ENCODE results near the gene CMYA5. TPM values are rescaled to one million over a fixed set of nuclear protein-coding genes. Genes with fewer than 3 reads are reported as not detected.
A peak's percentile ranks its signal among the peaks of the same experiment; 100 is the strongest.

CMYA5 gene
- total RNA-seq, 1 experiment from 2014 or later, result 0.15 TPM

DNA sequence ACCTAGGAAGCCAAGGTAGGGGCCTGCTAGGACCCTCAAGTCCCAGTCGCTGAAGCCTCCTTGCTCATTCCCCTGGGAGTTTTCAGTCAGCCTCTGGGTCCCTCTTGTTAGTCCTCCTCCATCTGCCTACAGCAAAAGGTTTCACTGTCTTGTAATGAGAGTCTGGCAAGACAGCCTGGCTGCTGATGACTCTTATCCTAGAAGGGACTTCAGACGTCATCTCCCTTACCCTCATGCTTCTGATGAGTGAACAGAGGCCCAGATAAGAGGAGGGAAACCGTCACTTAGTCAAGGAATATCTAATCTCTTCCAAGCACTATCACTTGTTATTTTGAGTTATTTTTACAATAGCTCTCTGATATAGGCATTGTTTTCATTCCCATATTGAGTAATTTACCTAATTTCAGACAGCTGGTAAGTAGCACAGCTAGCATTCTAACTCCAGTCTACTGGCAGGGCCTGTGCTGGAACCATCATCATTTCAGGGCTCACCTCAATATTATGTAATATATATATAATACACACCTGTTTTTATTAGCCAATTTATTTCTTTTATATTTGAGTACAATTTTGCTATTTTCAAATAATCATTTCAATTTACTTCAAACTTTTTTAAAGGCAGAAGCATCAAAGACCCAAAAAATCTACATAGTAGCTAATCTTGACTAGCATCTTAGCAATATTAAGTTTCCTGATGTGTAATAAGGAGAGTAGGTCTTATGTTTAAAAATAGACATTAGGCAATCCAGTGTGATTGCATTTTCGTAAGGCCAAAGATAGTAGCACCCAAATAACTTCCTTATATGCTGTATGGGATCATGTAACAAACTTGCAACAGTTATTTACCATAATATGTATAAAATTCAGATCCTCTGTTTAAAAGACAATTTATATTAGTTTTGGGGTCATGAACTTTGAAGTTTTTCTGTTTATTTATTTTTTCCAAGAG, 7.9 kb downstream of the CMYA5 start:
- no peak for ATAC-seq
- ChIA-PET POLR2A (ENCODE audit: unreplicated experiment) (no interaction called here), CTCF (no interaction called here)
- Histone ChIP-seq H3K79me2 (ENCODE audit: low read length) (no peaks in the 10 kb centered on the region), H3K27ac (ENCODE audit: low read length) (no peak overlapping the region), H2AFZ (ENCODE audit: low read length) (no peak overlapping the region), H3K4me3 (ENCODE audit: low read length) (no peak overlapping the region), H3K4me2 (ENCODE audit: low read length) (no peak overlapping the region), H3K9ac (ENCODE audit: low read length) (no peak overlapping the region), H3K36me3 (ENCODE audit: low read depth, low read length) (no peaks in the 10 kb centered on the region), H4K20me1 (ENCODE audit: low read length) (no peaks in the 10 kb centered on the region), H3K9me2 (replicated peaks; ENCODE audit: low read length) (no peaks in the 10 kb centered on the region), H3K27me3 (ENCODE audit: low read length) (no peaks in the 10 kb centered on the region), H3K4me1 (ENCODE audit: insufficient read depth, low read length) (no peaks in the 10 kb centered on the region), H3K9me3 (ENCODE audit: low read length) (no peaks in the 10 kb centered on the region), H3F3A (ENCODE audit: low read length, unreplicated experiment) (no peaks in the 10 kb centered on the region)
- TF ChIP-seq CTCF (conservative IDR thresholded peaks at IDR 0.05; ENCODE audit: low read depth, low read length), result no peak
- TF ChIP-seq EZH2phosphoT487 (IDR thresholded peaks at IDR 0.05; ENCODE audit: borderline replicate concordance, low read length), result no peak
- no peak for TF ChIP-seq EZH2 (IDR thresholded peaks at IDR 0.05; ENCODE audit: low read length, unreplicated experiment)
- no peak for DNase-seq
- intact Hi-C loops (cut with micrococcal nuclease), result loop anchor here (10.0 kb wide), 1 partner anchor 387 kb away; no protein-coding TSS in a partner anchor
- BruUV-seq (replicated peaks), result no TSS peak

GRCh38 chr5:79699763-79700400, 10.2 kb downstream of the CMYA5 start:
- DNase-seq, result peak; percentile 15
- Histone ChIP-seq H3K4me2 (ENCODE audit: low read length) (no peak overlapping the region), H3K27ac (ENCODE audit: low read length) (no peak overlapping the region)

More at GRCh38 chr5:79699763-79700400, 10.2 kb downstream of the CMYA5 start:
- no peak overlapping the region for H2AFZ ChIP-seq (ENCODE audit: low read length)
- no peaks in the 10 kb centered on the region for H3K79me2 ChIP-seq (ENCODE audit: low read length)
- TF ChIP-seq EZH2phosphoT487 (IDR thresholded peaks at IDR 0.05; ENCODE audit: borderline replicate concordance, low read length) (no peak), EZH2 (IDR thresholded peaks at IDR 0.05; ENCODE audit: low read length, unreplicated experiment) (no peak), CTCF (conservative IDR thresholded peaks at IDR 0.05; ENCODE audit: low read depth, low read length) (no peak)
- no peaks in the 10 kb centered on the region for H3K4me1 ChIP-seq (ENCODE audit: insufficient read depth, low read length)
- H3K27me3 ChIP-seq (ENCODE audit: low read length), result no peaks in the 10 kb centered on the region
- H3K4me3 ChIP-seq (ENCODE audit: low read length), result no peak overlapping the region
- no peak for ATAC-seq
- CTCF ChIA-PET, result no interaction called here
- no peaks in the 10 kb centered on the region for H3F3A ChIP-seq (ENCODE audit: low read length, unreplicated experiment)
- H3K36me3 ChIP-seq (ENCODE audit: low read depth, low read length), result no peaks in the 10 kb centered on the region
- intact Hi-C loops (cut with micrococcal nuclease), result loop anchor here (5.0 to 10.0 kb wide), 2 partner anchors 152 to 385 kb away; no protein-coding TSS in a partner anchor
- no peaks in the 10 kb centered on the region for H3K9me3 ChIP-seq (ENCODE audit: low read length)
- no peaks in the 10 kb centered on the region for H4K20me1 ChIP-seq (ENCODE audit: low read length)
- no peak overlapping the region for H3K9ac ChIP-seq (ENCODE audit: low read length)
- no TSS peak for BruUV-seq (replicated peaks)
- POLR2A ChIA-PET (ENCODE audit: unreplicated experiment), result no interaction called here
- H3K9me2 ChIP-seq (replicated peaks; ENCODE audit: low read length), result no peaks in the 10 kb centered on the region
